Stimulated activated CD4-positive, alpha-beta T cell treated with anti-CD3 and anti-CD28 coated beads, Interleukin-12 subunit alpha, Interleukin-12 subunit beta, amount 100 ng/mL, for 4 hours (primary cell): Measurements from ENCODE around the gene C19orf18.

Experiments
- DNase-seq: peaks from one replicate; pipeline ENCODE4 v3.0.0-alpha.2; 2020

Gene C19orf18

GRCh38 chr19:57947088-57947418 is 27.3 kb downstream of the C19orf18 start:
- no peak for DNase-seq

GRCh38 chr19:57946316-57946715 is 28.0 kb downstream of the C19orf18 start:
- no peak for DNase-seq

GRCh38 chr19:57941593-57941992 is 32.7 kb downstream of the C19orf18 start:
- DNase-seq: no peak

GRCh38 chr19:57935731-57936130 is 38.6 kb downstream of the C19orf18 start:
- no peak for DNase-seq

- peak; percentile 11 for DNase-seq
These were observed 39.3 kb downstream of the C19orf18 start, which contains the start of gene ZNF418 for GRCh38 chr19:57934820-57935665. Gene ZNF418 (minus strand): TSS chr19:57935402. CDS start chr19:57933822, 1,580 bp downstream.

- DNase-seq: no peak
These were observed 46.7 kb downstream of the C19orf18 start for GRCh38 chr19:57927587-57927986.

GRCh38 chr19:57916168-57916995 is 58.0 kb downstream of the C19orf18 start, which contains the start of gene ZNF417:
Gene ZNF417 (minus strand): TSS chr19:57916592. CDS start chr19:57916411, 181 bp downstream.
- peak; percentile 71 for DNase-seq

- DNase-seq: no peak
These were observed 59.8 kb downstream of the C19orf18 start for GRCh38 chr19:57914531-57914930.
